GM13976 (cell line): ENCODE data around the gene BICDL1.

Experiments
- DNase-seq: peaks from one replicate; pipeline ENCODE4 v3.0.0; 2012; ENCODE audit warnings: low spot score
- in situ Hi-C: fragments of 300-500 bp; cut with MboI; formaldehyde crosslinking; loops from one replicate; pipeline ENCODE4 v1.12.0; 2022; ENCODE audit warnings: low sequenced_read_pairs, mixed read lengths, inconsistent platforms; ENCODE audit not compliant: unreplicated experiment
- TF ChIP-seq, protein P1 (sequence below): IDR thresholded peaks from 2 replicates; pipeline ENCODE4 v1.5.1; 2012; ENCODE audit warnings: borderline replicate concordance, mild to moderate bottlenecking; ENCODE audit not compliant: insufficient read depth; ENCODE audit errors: extremely low read depth, missing control alignments, control extremely low read depth

Gene BICDL1

DNA sequence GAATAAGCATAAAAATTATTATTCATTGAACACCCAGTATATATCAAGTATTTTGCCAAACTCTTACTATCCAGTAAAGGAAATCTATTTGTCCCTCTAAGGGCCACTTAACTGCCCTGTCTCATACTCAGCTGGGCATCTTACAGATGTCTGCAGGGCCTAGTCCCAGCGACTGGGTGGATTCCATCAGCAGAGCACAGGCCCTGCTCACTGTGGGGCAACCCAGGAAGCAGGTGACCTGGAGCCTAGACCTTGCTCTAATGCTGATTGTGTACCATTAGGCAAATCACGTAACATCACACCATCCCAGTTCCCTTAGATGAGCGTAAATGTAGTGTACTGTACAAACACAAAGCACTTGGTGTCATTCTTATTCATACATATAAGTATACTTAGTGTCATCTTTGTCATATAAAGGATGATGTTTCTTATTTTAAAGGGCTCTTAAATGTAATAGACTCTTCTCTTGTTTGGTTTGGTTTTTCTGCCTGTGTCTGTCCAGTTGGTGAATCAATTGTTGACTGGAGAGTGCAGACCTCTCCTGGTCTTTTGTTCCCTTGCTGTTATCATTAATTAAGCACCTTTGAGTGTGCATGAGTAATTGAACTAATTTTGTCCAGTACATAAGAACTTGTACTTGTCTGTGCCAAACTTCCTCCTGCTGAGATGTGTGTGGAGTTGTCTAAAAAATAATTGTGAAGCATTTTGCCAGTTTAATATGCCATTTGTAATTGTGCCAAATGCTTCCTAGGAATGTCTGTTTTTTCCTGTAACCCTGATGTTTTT is 78.2 kb downstream of the BICDL1 start:
- in situ Hi-C loops, result no loop called here
- no peak for DNase-seq
- TF ChIP-seq, protein P1, sequence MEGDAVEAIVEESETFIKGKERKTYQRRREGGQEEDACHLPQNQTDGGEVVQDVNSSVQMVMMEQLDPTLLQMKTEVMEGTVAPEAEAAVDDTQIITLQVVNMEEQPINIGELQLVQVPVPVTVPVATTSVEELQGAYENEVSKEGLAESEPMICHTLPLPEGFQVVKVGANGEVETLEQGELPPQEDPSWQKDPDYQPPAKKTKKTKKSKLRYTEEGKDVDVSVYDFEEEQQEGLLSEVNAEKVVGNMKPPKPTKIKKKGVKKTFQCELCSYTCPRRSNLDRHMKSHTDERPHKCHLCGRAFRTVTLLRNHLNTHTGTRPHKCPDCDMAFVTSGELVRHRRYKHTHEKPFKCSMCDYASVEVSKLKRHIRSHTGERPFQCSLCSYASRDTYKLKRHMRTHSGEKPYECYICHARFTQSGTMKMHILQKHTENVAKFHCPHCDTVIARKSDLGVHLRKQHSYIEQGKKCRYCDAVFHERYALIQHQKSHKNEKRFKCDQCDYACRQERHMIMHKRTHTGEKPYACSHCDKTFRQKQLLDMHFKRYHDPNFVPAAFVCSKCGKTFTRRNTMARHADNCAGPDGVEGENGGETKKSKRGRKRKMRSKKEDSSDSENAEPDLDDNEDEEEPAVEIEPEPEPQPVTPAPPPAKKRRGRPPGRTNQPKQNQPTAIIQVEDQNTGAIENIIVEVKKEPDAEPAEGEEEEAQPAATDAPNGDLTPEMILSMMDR, result no peak

DNA sequence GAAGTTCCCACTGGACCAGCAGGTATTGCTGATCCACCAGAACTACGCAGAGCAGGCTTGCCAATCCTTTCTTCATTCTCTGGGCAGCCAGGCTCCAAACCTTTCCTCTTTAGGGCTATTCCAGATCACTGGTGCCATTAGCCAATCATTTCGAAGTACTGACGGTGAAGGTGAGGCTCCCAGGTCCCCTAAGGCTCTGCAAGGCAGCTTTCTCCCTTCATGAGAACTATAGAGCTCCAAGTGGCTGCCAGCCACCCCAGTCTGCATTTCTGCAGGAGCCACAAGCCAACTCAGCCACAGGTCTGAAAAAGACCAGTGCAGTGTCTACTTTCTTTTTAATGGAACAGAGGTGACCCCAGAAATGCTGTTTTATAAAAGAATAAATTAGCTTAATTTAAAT is 78.9 kb downstream of the BICDL1 start:
- in situ Hi-C loops, result no loop called here
- TF ChIP-seq, protein P1, result no peak
- DNase-seq, result no peak

DNA sequence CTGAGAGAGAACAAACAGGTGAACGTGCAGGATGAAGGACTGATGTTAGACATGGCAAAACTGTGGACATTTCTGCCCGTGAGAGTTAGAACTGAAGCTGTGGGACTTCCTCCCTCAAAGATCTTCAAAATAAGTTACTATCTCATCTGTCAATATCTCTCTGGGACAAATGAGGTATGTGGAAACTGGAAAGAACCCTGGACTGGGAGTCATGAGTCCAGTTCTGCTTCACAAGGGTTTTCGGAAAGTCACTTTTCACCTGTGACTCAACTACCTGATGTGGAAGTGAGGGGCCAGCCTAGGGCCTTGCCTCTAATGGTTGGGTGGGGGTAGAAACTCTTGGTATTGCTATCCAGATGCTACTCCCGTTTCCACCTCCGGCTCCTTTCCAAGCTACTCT is 80.2 kb downstream of the BICDL1 start:
- in situ Hi-C loops, result no loop called here
- DNase-seq, result no peak
- TF ChIP-seq, protein P1, result no peak

DNA sequence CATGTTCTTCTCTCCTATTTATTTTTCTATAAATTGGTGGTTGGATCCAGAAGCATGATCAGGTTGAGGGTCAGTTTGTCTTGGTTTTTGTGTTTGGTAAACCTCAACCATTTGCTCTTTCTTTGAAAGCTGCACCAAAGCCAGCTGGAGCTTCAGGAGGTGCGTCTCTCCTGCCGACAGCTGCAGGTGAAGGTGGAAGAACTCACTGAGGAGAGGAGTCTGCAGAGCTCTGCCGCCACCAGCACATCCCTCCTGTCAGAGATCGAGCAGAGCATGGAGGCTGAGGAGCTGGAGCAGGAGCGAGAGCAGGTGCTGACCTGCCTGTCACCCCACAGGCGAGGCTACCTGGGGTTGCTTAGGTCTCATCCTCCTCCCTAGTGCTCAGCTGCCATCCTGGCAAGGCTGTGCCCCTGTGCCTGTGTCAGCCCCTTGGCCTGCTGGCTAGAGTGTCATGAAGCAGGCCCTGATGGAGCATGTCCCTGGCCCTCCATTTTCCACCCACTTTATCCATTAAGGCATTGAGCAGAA is 82.5 kb downstream of the BICDL1 start:
- in situ Hi-C loops, result no loop called here
- TF ChIP-seq, protein P1, result no peak
- DNase-seq, result no peak

DNA sequence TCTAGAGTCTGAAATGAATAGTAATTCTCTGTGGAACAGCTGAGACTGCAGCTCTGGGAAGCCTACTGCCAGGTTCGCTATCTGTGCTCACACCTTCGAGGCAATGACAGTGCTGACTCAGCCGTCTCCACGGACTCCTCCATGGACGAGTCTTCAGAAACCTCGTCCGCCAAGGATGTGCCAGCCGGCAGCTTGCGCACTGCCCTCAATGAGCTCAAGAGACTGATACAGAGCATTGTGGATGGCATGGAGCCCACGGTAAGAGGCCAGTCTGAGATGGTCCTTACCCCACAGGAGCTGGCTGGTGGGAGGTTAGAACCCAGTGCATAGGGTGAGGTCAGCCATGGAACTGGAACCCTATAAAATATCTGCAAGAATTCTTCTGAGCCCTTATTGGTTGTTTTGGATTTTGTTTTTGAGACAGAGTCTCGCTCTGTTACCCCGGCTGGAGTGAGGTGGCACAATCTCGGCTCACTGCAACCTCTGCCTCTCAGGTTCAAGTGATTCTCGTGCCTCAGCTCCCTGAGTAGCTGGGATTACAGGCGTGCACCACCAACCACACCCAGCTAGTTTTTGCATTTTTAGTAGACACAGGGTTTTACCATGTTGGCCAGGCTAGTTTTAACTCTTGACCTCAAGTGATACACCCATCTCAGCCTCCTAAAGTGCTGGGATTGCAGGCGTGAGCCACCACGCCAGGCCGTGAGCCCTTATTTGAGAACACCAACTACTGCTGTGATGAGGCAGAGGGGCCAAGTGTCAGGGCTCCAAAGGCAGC is 83.6 kb downstream of the BICDL1 start:
- in situ Hi-C loops, result no loop called here
- TF ChIP-seq, protein P1, result no peak
- no peak for DNase-seq

DNA sequence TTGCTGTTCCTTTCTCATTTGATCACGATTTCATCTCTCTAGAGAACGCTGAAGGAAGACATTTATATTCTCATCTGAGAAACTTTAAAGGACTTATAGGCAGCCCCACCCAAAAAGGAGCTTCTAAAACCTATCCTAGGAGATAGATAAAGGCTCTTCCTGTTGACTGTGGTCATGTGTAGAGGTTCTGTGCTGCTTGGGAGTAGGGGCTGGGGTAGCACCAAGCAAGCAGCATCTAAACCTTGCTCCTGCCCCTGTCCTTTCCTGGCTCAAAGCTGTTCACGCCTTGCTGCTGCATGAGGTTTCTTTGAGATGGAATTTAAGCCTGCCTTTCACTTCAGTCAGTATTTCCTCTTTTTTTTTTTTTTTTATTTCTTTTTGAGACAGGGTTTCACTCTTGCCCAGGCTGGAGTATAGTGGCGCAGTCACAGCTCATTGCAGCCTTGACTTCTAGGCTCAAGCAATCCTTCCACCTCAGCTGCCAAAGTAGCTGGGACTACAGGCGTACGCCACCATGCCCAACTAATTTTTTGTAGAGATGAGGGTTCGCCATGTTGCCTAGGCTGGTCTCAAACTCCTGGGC is 86.1 kb downstream of the BICDL1 start:
- TF ChIP-seq, protein P1, result no peak
- in situ Hi-C loops, result no loop called here
- no peak for DNase-seq
